WERI-Rb-1 (cell line): Measurements from ENCODE around the gene GID8.
A peak's percentile ranks its signal among the peaks of the same experiment; 100 is the strongest.

Source experiments
- DNase-seq: peaks from one replicate; pipeline ENCODE4 v3.0.0-alpha.2; 2020
- H3K27ac ChIP-seq: fragments of 250-450 bp; sonication (Bioruptor Pico); 2 replicates; pipeline ENCODE4 v1.5.1; 2020; ENCODE audit warnings: mild to moderate bottlenecking, moderate library complexity
- H3K27me3 ChIP-seq: fragments of 250-450 bp; sonication (Bioruptor Pico); 2 replicates; pipeline ENCODE4 v1.5.1; 2021; ENCODE audit warnings: mild to moderate bottlenecking, low read depth, moderate library complexity; ENCODE audit not compliant: insufficient read depth, severe bottlenecking
- H3K36me3 ChIP-seq: fragments of 250-450 bp; sonication (Bioruptor Pico); 2 replicates; pipeline ENCODE4 v1.5.1; 2020; ENCODE audit warnings: mild to moderate bottlenecking, moderate library complexity
- H3K4me3 ChIP-seq: 2 replicates; pipeline ENCODE4 v1.5.1; 2011; ENCODE audit warnings: low read depth, mild to moderate bottlenecking, control low read depth, low read length
- H3K9me3 ChIP-seq: fragments of 250-450 bp; sonication (Bioruptor Pico); 2 replicates; pipeline ENCODE4 v1.5.1; 2021; ENCODE audit warnings: mild to moderate bottlenecking, moderate library complexity; ENCODE audit not compliant: severe bottlenecking
- TF ChIP-seq, protein P1 (sequence below): IDR thresholded peaks from 2 replicates; pipeline ENCODE4 v1.5.1; 2011; ENCODE audit warnings: low read depth, mild to moderate bottlenecking, control low read depth, inconsistent platforms, low read length

The GID8 gene

DNA sequence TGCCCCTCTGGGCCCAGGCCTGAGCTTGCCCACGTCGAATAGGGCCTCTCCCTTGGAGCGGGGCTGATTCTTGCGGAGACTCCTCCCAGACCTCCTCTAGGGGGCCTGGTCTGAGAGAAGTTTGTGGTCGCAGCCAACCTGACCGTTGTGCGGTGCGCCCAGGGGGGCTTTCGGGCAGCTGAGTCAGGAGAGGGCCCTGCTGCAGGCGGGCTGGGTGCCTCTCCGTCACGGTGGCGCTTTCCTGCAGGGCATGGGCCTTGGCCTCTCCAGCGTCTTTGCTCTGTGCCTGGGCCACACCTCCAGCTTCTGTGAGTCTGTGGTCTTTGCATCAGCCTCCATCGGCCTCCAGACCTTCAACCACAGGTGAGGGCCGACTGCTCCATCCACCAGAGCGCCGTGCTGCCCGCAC, 27.4 kb downstream of the GID8 start:
- H3K9me3 ChIP-seq = no peaks in the 10 kb centered on the region
- H3K36me3 ChIP-seq = no peaks in the 10 kb centered on the region
- no peak overlapping the region for H3K27ac ChIP-seq
- DNase-seq = no peak
- H3K27me3 ChIP-seq = no peaks in the 10 kb centered on the region
- TF ChIP-seq, protein P1, sequence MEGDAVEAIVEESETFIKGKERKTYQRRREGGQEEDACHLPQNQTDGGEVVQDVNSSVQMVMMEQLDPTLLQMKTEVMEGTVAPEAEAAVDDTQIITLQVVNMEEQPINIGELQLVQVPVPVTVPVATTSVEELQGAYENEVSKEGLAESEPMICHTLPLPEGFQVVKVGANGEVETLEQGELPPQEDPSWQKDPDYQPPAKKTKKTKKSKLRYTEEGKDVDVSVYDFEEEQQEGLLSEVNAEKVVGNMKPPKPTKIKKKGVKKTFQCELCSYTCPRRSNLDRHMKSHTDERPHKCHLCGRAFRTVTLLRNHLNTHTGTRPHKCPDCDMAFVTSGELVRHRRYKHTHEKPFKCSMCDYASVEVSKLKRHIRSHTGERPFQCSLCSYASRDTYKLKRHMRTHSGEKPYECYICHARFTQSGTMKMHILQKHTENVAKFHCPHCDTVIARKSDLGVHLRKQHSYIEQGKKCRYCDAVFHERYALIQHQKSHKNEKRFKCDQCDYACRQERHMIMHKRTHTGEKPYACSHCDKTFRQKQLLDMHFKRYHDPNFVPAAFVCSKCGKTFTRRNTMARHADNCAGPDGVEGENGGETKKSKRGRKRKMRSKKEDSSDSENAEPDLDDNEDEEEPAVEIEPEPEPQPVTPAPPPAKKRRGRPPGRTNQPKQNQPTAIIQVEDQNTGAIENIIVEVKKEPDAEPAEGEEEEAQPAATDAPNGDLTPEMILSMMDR = peak; percentile 13; the same call in 1 of the 2 replicates
- H3K4me3 ChIP-seq = no peak overlapping the region

DNA sequence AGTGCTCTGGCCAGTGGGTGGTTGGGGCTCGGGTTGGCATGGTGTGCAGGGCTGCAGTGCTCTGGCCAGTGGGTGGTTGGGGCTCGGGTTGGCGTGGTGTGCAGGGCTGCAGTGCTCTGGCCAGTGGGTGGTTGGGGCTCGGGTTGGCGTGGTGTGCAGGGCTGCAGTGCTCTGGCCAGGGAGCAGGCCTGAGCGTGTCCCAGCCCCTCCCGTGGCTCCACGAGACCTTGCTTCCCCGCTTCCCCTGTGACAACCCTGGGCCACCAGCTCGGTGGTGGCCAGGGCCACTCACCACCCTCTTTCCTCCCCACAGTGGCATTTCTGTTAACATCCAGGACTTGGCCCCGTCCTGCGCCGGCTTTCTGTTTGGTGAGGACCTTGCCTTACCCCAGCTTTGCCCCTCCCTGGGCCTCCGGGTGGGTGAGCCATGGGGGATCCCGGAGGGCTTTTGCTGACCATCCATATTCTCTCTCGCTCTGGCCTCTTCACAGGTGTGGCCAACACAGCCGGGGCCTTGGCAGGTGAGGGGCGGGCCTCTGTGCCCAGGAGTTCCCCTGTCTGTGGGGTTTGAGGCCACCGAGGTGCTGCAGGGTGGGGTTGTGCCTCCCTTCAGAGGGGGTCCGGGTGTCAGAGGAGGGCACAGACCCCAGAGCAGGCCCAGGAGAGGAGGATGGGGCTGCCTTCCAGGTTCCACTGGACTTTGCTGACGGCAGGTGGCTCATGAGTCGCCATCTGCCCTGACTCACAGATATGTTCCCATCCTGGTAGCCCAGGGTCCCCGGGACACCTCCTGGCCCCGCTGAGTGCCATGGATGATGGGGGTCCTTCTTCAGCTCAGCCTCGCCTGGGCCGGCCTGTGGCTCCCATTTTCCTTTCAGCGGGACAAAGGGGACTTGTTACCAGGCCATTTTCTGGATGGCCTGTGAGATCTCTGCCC, 28.5 kb downstream of the GID8 start:
- Histone ChIP-seq H3K36me3 (no peaks in the 10 kb centered on the region), H3K9me3 (no peaks in the 10 kb centered on the region)

DNA sequence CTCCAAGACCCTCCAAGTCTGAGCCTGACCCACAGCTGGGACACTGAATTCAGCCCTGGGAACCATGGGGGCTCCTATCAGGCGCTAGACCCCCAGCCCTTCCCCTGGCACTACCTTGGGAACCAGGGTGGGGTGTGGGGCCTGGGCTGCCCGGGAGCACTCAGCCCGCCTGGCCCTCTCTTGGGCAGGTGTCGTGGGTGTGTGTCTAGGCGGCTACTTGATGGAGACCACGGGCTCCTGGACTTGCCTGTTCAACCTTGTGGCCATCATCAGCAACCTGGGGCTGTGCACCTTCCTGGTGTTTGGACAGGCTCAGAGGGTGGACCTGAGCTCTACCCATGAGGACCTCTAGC, 29.2 kb downstream of the GID8 start:
- no peak overlapping the region for H3K4me3 ChIP-seq
- H3K36me3 ChIP-seq = no peaks in the 10 kb centered on the region
- TF ChIP-seq, protein P1 = no peak
- DNase-seq = no peak
- no peaks in the 10 kb centered on the region for H3K9me3 ChIP-seq
- no peak overlapping the region for H3K27ac ChIP-seq
- no peaks in the 10 kb centered on the region for H3K27me3 ChIP-seq

More for the DNA sequence above, 28.5 kb downstream of the GID8 start:
- Histone ChIP-seq H3K27me3 (no peaks in the 10 kb centered on the region), H3K27ac (no peak overlapping the region), H3K4me3 (no peak overlapping the region)
- TF ChIP-seq, protein P1 = no peak
- no peak for DNase-seq

DNA sequence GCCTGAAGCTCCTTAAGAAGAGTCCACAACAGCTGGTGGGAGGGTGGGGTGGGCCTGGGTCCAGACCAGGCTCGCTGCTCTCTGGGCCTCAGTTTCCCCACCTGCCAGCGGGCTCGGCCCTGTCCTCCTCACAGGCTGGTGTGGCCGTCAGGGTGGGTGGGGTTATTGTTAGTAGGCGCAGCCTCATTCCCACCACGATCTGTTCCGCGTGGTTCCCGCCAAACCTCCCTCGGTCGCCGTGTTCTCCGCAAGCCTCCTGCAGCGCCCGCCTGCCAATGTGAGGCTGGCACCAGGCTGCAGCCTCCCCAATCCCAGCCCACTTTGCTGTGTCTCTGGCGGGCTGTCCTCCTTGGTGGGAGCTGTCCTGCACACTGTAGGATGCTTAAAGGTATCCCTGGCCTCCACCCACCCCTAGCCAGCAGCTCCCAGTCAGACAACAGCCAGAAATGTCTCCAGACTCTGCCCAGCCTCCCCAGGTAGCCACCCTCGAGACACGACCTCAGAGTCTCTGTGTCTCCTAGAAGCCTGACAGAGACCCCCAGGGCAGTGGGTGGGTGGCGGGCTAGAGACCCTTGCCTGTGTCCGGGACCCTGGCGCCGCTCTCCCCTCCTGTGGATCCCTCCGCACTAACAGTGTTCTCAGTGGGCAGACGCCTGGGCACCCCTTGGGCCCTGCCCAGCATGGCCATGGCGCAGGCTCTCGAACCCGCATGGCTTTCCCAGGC, 29.8 kb downstream of the GID8 start:
- H3K4me3 ChIP-seq = no peak overlapping the region
- H3K9me3 ChIP-seq = no peaks in the 10 kb centered on the region
- H3K27me3 ChIP-seq = no peaks in the 10 kb centered on the region
- TF ChIP-seq, protein P1 = no peak
- no peak overlapping the region for H3K27ac ChIP-seq
- no peak for DNase-seq
- H3K36me3 ChIP-seq = no peaks in the 10 kb centered on the region

DNA sequence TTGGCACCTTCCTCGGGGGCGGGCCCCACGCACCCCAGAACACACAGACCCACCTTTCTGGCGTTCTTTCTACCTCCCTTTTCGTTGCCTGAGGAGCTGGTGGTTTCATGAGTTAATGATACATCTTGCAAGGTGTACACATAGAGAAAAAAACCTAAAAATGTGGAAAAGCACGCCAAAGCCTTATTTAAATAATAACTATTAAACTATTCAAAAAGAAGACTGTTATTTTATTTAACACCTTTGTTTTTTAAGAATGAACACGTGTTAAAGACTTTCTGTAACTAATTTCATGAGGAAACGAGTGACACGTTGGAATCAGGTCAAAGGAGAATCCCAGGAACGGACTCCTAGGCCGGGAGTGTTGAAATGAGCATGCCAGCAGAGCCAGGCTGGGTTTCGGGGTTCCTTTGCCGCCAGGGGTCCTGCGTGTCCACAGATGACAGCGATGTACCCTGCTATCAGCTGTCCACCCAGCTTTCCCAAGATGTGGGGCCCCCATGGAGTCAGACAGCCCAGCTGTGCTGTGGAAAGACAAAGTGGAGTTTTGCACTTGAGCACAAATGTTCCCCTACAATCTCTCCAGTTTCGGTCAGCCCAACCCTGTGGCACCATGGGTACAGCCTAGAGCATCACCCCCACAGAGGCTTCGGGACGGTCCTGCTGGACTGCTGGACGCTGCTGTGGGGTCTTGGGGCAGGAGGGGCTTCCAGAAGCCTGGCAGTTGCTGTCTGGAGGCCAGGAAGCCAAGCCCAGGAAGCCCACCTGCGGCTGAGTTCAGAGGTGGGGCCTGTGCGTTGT, 30.6 kb downstream of the GID8 start:
- Histone ChIP-seq H3K9me3 (no peaks in the 10 kb centered on the region), H3K27ac (no peak overlapping the region), H3K36me3 (no peaks in the 10 kb centered on the region), H3K4me3 (no peak overlapping the region), H3K27me3 (no peaks in the 10 kb centered on the region)
- TF ChIP-seq, protein P1 = no peak
- DNase-seq = no peak
